T-cell (primary cell): ENCODE data around the gene AHRR. TPM values are rescaled to one million over a fixed set of nuclear protein-coding genes. Genes with fewer than 3 reads are reported as not detected.

Experiments
- ATAC-seq, 4 experiments: fragments of 200-7000 bp in 3 of 4; fragments of 150-1000 bp in 1 of 4; cut with Tn5 transposase; replicated peaks in 1 of 4; 1 replicate in 3 of 4; 2 replicates in 1 of 4; pipeline ENCODE4 v1.10.0; 2021; ENCODE audit warnings: moderate library complexity in 3 of 4, mild to moderate bottlenecking in 2 of 4, moderate number of reproducible peaks in 1 of 4
- CTCF ChIA-PET, 2 donors: fragments of 300-600 bp; sonication (Branson Sonifier 250); formaldehyde crosslinking; loops; one replicate each; lab custom pipeline; 2022; ENCODE audit warnings: antibody characterized with exemption in 2 of 2; lab: Charles Lee
- POLR2A ChIA-PET, 2 donors: fragments of 300-600 bp; sonication (Branson Sonifier 250); formaldehyde crosslinking; loops; one replicate each; lab custom pipeline; 2022; ENCODE audit warnings: antibody characterized with exemption in 2 of 2; lab: Charles Lee
- DNase-seq, 35 experiments: peaks; one replicate each; pipeline versions ENCODE4 v3.0.0 to v3.0.0-alpha.2; 2013 to 2023
- H3K27ac ChIP-seq: one replicate; pipeline ENCODE4 v1.5.1; 2013; ENCODE audit warnings: low read length
- H3K27me3 ChIP-seq, 2 experiments: replicated peaks in 1 of 2; 1 replicate in 1 of 2; 2 replicates in 1 of 2; pipeline versions ENCODE4 v1.6.1 to v1.7.0; 2013; ENCODE audit warnings: low read length in 1 of 2, mixed read lengths in 1 of 2; ENCODE audit not compliant: control insufficient read depth in 2 of 2, insufficient read depth in 2 of 2; ENCODE audit errors: extremely low read depth in 1 of 2
- H3K36me3 ChIP-seq, 2 donors: 1 replicate in 1 of 2; 2 replicates in 1 of 2; pipeline versions ENCODE4 v1.6.1 to v1.7.0; 2013; ENCODE audit warnings: low read length in 1 of 2; ENCODE audit not compliant: control insufficient read depth in 2 of 2, insufficient read depth in 1 of 2; ENCODE audit errors: extremely low read depth in 1 of 2
- H3K4me1 ChIP-seq, 2 experiments: 1 replicate in 1 of 2; 2 replicates in 1 of 2; pipeline versions ENCODE4 v1.6.1 to v1.7.0; 2013; ENCODE audit warnings: low read length in 2 of 2, mixed read lengths in 1 of 2; ENCODE audit not compliant: insufficient read depth in 2 of 2, control insufficient read depth in 1 of 2; ENCODE audit errors: extremely low read depth in 1 of 2
- H3K4me3 ChIP-seq, 2 donors: 1 replicate in 1 of 2; 2 replicates in 1 of 2; pipeline versions ENCODE4 v1.5.1 to v1.7.0; 2013; ENCODE audit warnings: mild to moderate bottlenecking in 2 of 2, low read length in 1 of 2, moderate library complexity in 1 of 2; ENCODE audit not compliant: control insufficient read depth in 1 of 2; ENCODE audit errors: extremely low read depth in 1 of 2
- H3K9me3 ChIP-seq: 2 replicates; pipeline ENCODE4 v1.7.0; 2013
- H3K27ac Mint-ChIP-seq, 2 donors: one replicate each; pipeline ENCODE4 v1.8.0; 2020 to 2021; ENCODE audit warnings: mild to moderate bottlenecking in 2 of 2, mixed read lengths in 2 of 2
- H3K27me3 Mint-ChIP-seq, 2 donors: one replicate each; pipeline ENCODE4 v1.8.0; 2021 to 2022; ENCODE audit warnings: mixed read lengths in 2 of 2
- H3K36me3 Mint-ChIP-seq: one replicate; pipeline ENCODE4 v1.8.0; 2021; ENCODE audit warnings: mixed read lengths
- H3K4me1 Mint-ChIP-seq, 3 donors: one replicate each; pipeline ENCODE4 v1.8.0; 2020 to 2022; ENCODE audit warnings: mixed read lengths in 3 of 3, mild to moderate bottlenecking in 1 of 3
- H3K4me3 Mint-ChIP-seq, 3 donors: one replicate each; pipeline ENCODE4 v1.8.0; 2020 to 2022; ENCODE audit warnings: mild to moderate bottlenecking in 3 of 3, mixed read lengths in 3 of 3, moderate library complexity in 3 of 3
- H3K9me3 Mint-ChIP-seq, 3 donors: one replicate each; pipeline ENCODE4 v1.8.0; 2020 to 2022; ENCODE audit warnings: mixed read lengths in 3 of 3
- WGBS: methylation state at CpG from one replicate; pipeline ENCODE4 v1.1.5; 2013; ENCODE audit warnings: missing lambda C conversion rate; ENCODE audit not compliant: insufficient coverage; 5-methylcytosine and 5-hydroxymethylcytosine counted together
- total RNA-seq, 35 experiments: library from RNA in 6 of 35; stranded (reverse) in 6 of 35; fragments of 120-200 nt in 1 of 35; gene quantifications; one replicate each; pipeline versions ENCODE4 v1.2.1 to v1.2.4 and lab custom pipeline; 2013 to 2026

Gene AHRR
- total RNA-seq, 5 donors from 2014 or later (not counting 1 experiment from before 2014, with no cell fraction given) = 0.55 to 13.5 (median 3.4) TPM

DNA sequence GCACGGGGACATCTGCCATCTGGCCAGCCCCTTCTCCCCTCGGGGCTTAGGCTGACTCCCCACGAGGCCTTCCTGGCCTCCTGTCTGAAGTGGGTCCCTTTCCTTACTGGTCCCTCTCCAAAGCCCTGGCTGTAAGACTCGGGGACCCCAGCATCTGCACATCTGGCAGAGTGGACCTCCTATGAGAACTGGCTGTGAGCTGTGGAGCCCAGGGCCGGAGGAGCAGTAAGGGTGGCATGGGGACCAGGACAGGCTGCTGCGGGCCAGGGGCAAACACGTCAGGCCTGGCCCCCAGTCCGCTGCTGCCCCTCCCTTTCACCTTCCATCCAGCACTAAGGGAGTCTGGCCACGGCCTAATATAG lies 155.3 kb downstream of the AHRR start:
- H3K4me1 Mint-ChIP-seq = peaks cover 5 to 9% (median 7%) of the 10 kb centered on the region in 3 donors
- peaks cover 0 to 25% of the 10 kb centered on the region in 2 donors for H3K27me3 Mint-ChIP-seq
- WGBS = 67% methylated on average over 5 of the region's 9 CpGs
- no peaks in the 10 kb centered on the region for H3K36me3 Mint-ChIP-seq
- Histone ChIP-seq H3K4me1 (peaks cover 0 to 25% of the 10 kb centered on the region in 2 experiments), H3K27ac (no peak overlapping the region), H3K9me3 (no peaks in the 10 kb centered on the region), H3K27me3 (peaks cover 2 to 80% of the 10 kb centered on the region in 2 experiments), H3K4me3 (no peak overlapping the region), H3K36me3 (no peaks in the 10 kb centered on the region)
- POLR2A ChIA-PET = no interaction called here
- CTCF ChIA-PET = no interaction called here
- ATAC-seq (no peak), DNase-seq (no peak)
- H3K27ac Mint-ChIP-seq = no peak overlapping the region
- no peaks in the 10 kb centered on the region for H3K9me3 Mint-ChIP-seq
- H3K4me3 Mint-ChIP-seq = no peak overlapping the region

DNA sequence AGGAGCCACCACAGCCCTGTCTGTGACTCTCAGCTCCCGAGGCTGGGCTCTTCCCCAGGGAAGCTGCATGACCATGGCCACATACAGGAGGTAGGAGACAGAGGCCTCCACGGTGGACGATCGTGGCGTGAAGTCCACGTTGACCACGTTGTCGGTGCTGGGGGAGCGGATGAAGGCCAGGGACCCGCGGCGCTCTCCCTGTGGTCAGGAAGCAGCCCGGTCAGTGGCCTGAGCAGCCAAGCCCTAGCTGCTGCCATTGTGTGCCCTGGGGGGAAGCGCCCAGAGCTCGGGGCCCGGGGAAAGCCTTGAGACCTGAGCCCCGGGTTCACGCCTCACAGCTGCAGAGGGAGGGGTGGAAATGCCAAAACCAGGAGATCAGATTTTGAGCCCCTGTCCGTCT lies 155.7 kb downstream of the AHRR start:
- no peak overlapping the region for H3K27ac ChIP-seq
- H3K9me3 ChIP-seq = no peaks in the 10 kb centered on the region
- ATAC-seq (no peak), DNase-seq (no peak)
- peaks cover 0 to 25% of the 10 kb centered on the region in 2 donors for H3K27me3 Mint-ChIP-seq
- 78% methylated on average over 18 of the region's 19 CpGs for WGBS
- peaks cover 0 to 21% of the 10 kb centered on the region in 2 experiments for H3K4me1 ChIP-seq
- H3K27me3 ChIP-seq = peaks cover 2 to 84% of the 10 kb centered on the region in 2 experiments
- no peak overlapping the region for H3K4me3 ChIP-seq
- POLR2A ChIA-PET = no interaction called here
- peaks cover 2 to 6% (median 4%) of the 10 kb centered on the region in 3 donors for H3K4me1 Mint-ChIP-seq
- CTCF ChIA-PET = no interaction called here
- no peaks in the 10 kb centered on the region for H3K36me3 ChIP-seq
- H3K9me3 Mint-ChIP-seq = no peaks in the 10 kb centered on the region
- no peak overlapping the region for H3K27ac Mint-ChIP-seq
- no peak overlapping the region for H3K4me3 Mint-ChIP-seq
- H3K36me3 Mint-ChIP-seq = no peaks in the 10 kb centered on the region

DNA sequence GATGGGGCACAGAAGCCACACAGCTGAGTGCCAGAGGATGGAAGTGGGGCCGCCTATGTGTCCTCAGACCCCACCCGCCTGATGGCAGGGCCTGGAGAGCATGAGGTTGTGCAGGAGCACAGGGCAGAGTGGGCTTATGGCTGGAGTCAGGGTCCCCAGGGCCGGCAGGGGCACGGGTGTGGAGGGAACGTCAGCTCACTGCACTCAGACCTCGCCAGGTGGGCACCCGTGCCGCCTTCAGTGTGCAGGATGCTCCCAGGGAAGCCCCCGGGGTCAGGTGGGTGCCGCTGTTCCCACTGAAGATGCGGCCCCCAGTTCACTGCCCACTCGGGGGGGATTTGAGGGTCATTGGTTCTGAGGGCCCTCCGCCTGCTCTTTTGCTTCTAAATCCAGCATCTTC lies 156.4 kb downstream of the AHRR start:
- Mint-ChIP-seq H3K4me3 (no peak overlapping the region), H3K9me3 (no peaks in the 10 kb centered on the region)

DNA sequence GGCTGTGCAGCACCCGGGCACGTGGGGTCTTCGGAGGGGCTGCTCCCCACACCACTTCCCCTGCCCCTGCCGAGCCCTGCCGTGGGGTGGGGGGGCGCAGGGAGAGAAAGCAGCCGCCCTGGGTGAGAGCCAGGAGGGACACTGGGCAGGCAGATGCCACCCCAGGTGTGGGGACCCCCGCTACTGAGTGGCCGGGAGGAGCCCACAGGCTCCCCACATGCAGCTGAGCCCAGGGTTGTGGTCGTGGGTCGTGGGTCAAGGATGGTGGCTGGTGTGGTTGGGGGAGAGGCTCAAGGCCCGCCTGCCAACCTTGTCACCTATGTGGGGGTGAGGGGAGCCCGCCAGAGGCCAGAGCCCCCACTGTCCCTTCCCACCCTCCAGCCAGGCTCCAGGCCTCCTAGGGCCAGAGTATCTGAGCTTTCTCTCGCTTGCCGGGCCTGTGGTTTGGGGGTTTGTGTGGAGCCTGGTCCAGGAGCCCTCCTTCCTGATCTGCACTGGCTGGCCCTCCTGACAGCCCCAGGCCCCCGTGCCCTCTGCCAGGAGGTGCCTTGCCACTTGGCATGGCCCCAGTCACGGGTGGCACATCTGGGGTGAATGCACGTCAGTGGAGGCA lies 157.0 kb downstream of the AHRR start:
- no peaks in the 10 kb centered on the region for H3K9me3 ChIP-seq
- no peak overlapping the region for H3K4me3 Mint-ChIP-seq
- no peak overlapping the region for H3K27ac Mint-ChIP-seq
- peaks cover 0 to 16% of the 10 kb centered on the region in 2 experiments for H3K4me1 ChIP-seq
- ATAC-seq = no peak
- no peak overlapping the region for H3K27ac ChIP-seq
- H3K9me3 Mint-ChIP-seq = no peaks in the 10 kb centered on the region
- peaks cover 2 to 6% (median 4%) of the 10 kb centered on the region in 3 donors for H3K4me1 Mint-ChIP-seq
- ChIA-PET POLR2A (no interaction called here), CTCF (no interaction called here)
- peaks cover 0 to 25% of the 10 kb centered on the region in 2 donors for H3K27me3 Mint-ChIP-seq
- 31% methylated on average over 5 of the region's 18 CpGs for WGBS
- H3K36me3 ChIP-seq = no peaks in the 10 kb centered on the region
- no peak overlapping the region for H3K4me3 ChIP-seq
- H3K27me3 ChIP-seq = peaks cover 2 to 96% of the 10 kb centered on the region in 2 experiments
- H3K36me3 Mint-ChIP-seq = no peaks in the 10 kb centered on the region
- no peak for DNase-seq

More for the DNA sequence above, 156.4 kb downstream of the AHRR start:
- Mint-ChIP-seq H3K27me3 (peaks cover 0 to 25% of the 10 kb centered on the region in 2 donors), H3K36me3 (no peaks in the 10 kb centered on the region), H3K4me1 (peaks cover 2 to 6% (median 4%) of the 10 kb centered on the region in 3 donors), H3K27ac (no peak overlapping the region)
- Histone ChIP-seq H3K27ac (no peak overlapping the region), H3K4me1 (peaks cover 0 to 17% of the 10 kb centered on the region in 2 experiments), H3K27me3 (peaks cover 2 to 90% of the 10 kb centered on the region in 2 experiments), H3K4me3 (no peak overlapping the region), H3K9me3 (no peaks in the 10 kb centered on the region), H3K36me3 (no peaks in the 10 kb centered on the region)
- 77% methylated on average over 12 of the region's 13 CpGs for WGBS
- DNase-seq (no peak), ATAC-seq (no peak)
- ChIA-PET POLR2A (no interaction called here), CTCF (no interaction called here)

DNA sequence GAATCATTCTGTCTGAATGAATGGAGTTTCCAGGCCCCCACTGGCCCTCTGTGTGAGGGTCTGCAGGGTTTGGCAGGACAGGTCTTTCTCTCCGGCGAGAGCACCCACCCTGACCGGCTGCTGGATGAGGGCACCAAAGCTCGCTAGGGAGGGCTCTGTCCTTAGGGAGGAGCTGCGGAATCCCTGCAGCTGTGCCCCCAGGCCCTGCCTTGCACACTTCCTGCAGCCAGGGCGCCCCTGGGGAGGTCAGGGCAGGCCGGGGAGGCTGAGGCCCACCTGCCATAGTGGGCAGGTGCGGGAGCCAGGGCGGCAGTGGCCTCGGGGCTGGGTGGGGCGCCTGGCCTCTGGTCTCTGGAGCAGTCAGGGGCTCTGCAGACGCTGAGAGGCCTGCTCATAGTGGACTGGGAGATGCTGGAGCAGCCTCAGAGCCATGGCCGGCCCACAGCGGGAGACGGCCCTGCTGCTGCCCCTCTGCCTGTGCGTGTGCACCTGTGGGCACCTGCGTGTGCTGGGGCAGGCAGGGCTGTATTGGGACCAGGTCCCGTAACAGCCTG lies 157.5 kb downstream of the AHRR start:
- H3K36me3 Mint-ChIP-seq = no peaks in the 10 kb centered on the region
- Histone ChIP-seq H3K4me3 (no peak overlapping the region), H3K4me1 (peaks cover 0 to 11% of the 10 kb centered on the region in 2 experiments), H3K36me3 (no peaks in the 10 kb centered on the region), H3K27ac (no peak overlapping the region), H3K9me3 (no peaks in the 10 kb centered on the region), H3K27me3 (peaks cover 2 to 95% of the 10 kb centered on the region in 2 experiments)
- POLR2A ChIA-PET = no interaction called here
- 83% methylated on average over 17 of the region's 18 CpGs for WGBS
- H3K4me3 Mint-ChIP-seq = no peak overlapping the region
- DNase-seq (no peak), ATAC-seq (no peak)
- H3K27ac Mint-ChIP-seq = no peak overlapping the region
- H3K9me3 Mint-ChIP-seq = no peaks in the 10 kb centered on the region
- peaks cover 0 to 23% of the 10 kb centered on the region in 2 donors for H3K27me3 Mint-ChIP-seq
- CTCF ChIA-PET = no interaction called here
- peaks cover 0 to 2% (median under 1%) of the 10 kb centered on the region in 3 donors for H3K4me1 Mint-ChIP-seq

DNA sequence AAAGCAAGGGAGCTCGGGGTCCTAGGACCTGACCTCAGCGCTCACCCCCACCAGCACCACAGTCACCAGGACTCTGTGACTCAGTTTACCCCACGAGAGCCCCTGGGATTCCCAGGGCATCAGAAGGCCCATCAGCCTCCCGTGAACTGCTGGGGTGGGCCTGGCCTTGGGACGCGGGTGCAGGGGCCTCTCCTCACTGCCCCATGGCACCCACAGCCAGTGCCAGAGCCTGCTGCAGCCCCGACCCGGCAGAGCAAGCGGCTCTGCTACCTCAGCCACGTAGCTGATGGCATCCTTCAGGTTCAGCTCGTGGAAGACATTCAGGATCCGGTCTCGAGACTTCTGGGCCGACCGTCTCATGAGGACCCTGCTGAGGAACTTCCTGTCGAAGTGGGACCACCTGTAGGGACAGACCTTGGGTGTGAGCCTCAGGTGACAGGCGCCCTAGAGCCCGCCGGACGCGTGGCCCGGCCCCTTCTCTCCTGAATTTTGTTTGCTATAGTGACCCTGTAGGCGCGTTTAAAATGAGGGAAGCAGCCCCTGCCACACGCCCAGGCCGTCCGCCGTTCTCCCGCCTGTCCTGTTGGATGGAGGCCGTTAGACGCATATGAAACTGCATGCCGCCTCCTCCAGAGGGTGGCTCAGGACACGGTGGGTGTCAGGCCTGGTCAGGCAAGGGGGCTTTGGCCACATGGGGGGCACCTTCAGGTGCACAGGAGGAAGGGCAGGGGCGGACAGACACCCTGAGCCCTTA lies 158.2 kb downstream of the AHRR start:
- ChIA-PET POLR2A (no interaction called here), CTCF (no interaction called here)
- no peak overlapping the region for H3K4me3 Mint-ChIP-seq
- DNase-seq (no peak), ATAC-seq (no peak)
- H3K27ac Mint-ChIP-seq = no peak overlapping the region
- peaks cover 1 to 24% of the 10 kb centered on the region in 2 donors for H3K27me3 Mint-ChIP-seq
- WGBS = 90% methylated on average over 34 of the region's 34 CpGs
- Histone ChIP-seq H3K27me3 (peaks cover 2 to 95% of the 10 kb centered on the region in 2 experiments), H3K9me3 (no peaks in the 10 kb centered on the region), H3K27ac (no peak overlapping the region), H3K36me3 (no peaks in the 10 kb centered on the region), H3K4me3 (no peak overlapping the region), H3K4me1 (peaks cover 0 to 8% of the 10 kb centered on the region in 2 experiments)
- H3K4me1 Mint-ChIP-seq = peaks cover 0 to 2% (median 0%) of the 10 kb centered on the region in 3 donors
- H3K9me3 Mint-ChIP-seq = no peaks in the 10 kb centered on the region
- H3K36me3 Mint-ChIP-seq = no peaks in the 10 kb centered on the region
